Lung microvascular endothelial cell (primary cell): Measurements from ENCODE around the gene FOXN3. TPM values are rescaled to one million over a fixed set of nuclear protein-coding genes. Genes with fewer than 3 reads are reported as not detected.
A peak's percentile ranks its signal among the peaks of the same experiment; 100 is the strongest.

Experiments
- DNase-seq, 2 donors: peaks; one replicate each; pipeline versions ENCODE4 v3.0.0 to v3.0.0-alpha.2; 2010; ENCODE audit warnings: low read depth in 2 of 2
- total RNA-seq: library from RNA; depleted of rRNA; stranded (reverse); fragments of >200 nt; gene quantifications from 2 replicates; pipeline ENCODE4 v1.2.1, GENCODE V29; 2014

FOXN3 gene
- total RNA-seq, 1 donor from 2014 or later: 37.9 TPM

DNA sequence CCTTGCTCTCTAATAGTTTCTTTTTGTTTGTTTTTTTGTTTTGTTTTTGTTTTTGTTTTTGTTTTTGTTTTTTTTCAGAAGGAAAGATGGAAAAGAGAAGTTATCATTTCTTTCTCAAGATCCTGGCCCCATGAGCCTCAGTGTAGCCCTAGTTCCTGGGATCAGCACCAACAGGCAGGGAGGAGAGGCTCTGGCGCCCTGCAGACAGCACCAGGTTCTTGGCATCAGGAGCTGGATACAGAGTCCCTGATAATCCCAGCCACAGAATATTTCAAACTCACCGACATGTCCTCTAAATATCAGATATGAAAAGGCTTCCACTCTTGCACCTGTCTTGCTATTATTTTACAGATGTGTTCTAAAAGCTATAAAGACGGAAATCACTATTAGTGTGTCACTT lies 52.7 kb downstream of the FOXN3 start:
- no peak for DNase-seq

DNA sequence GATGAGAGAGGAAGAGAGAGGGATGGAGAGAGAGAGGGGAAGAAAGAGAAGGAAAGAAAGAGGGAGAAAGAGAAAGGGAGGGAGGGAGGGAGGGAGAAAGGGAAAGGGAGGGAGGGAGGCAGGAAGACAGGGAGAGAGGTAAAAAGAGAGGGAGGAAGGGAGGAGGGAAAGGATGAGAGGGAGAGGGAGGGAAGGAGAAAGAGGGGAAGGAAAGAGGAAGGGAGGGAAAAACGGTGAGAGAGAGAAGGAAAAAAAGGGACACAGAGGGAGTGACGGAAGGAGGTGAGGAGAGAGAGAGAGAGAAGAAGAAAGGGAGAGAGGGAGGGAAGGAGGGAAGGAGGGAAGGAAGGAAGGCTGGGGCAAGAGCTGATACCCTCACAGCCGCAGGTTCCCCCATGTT lies 56.8 kb downstream of the FOXN3 start:
- no peak for DNase-seq

DNA sequence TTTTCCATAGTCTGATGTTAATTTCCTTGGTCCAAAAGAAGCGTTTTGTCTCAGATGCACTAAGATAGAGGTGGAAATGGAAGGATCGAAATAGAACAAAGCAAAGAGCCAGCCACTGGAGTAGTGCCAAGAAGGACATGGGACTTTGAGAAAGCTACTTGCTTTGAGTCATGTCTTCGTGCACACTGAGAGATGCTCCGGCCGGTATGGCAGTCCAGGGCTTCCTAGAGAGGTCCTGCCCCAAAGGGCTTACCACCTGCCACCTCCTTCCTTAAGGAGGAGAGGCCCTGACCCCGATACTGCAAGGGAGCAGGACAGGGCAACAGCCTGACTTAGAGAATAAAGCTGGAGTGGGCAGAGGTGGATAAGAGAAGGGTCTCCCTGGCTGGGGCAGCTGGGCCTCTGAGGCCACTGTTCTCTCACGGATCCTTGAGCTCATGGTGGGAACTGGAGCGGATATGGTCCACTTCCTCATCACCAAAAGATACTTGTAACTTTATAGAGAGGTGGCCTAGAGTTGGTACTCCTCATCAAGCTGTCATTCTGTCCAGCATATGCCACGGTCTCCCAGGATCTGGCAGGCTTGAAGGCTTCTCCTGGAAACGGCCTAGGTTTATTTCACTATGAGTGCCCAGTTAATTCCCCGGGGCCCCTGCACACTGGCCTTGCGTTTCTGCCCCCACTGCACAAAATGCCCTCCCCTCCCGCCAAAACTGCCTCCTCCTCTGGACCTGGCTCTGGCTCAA lies 57.4 kb downstream of the FOXN3 start:
- DNase-seq: peak in 1 of 2 donors; percentile 32

DNA sequence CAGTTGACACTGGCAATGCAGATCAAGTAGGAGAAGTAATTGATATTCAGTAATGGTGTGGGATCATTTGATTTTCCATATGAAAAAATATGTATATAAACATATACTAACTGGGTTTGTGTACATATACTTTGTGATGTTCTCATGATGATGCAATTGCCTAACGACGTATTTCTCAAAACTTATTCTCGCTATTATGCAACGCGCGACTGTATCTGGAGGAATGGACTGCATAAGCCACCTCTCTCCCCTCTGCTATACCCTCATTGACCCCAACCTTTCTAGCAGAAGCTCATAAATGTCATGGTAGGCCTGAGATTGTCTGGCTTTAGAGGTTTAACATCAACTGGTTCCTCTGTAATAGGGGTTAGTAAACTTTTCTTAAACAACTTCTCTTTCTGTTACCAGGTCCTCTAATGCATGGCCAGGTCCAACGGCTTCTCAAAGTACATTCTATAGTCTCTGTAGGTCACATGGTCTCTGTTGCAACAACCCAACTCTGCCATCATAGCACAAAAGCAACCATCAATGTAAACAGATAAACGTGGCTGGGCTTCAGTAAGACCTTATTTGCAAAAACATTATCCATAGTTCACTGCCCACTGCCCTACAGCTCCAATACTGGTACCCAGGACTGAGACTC lies 59.3 kb downstream of the FOXN3 start:
- DNase-seq: no peak

DNA sequence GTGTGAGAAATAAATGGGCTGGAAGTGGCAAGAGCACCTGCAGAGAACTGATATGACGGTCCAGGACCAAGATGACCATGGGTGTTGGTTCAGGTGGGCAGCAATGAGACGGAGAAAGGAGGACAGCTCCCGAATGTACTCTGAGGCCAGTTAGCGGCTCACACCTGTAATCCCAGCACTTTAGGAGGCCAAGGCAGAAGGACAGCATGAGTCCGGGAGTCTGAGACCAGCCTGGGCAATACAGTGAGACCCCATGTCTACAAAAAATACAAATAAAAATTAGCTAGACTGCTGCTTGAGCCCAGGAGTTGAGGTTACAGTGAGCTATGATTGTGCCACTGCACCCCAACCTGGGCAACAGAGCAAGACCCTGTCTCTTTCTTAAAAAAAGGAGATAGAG lies 60.1 kb downstream of the FOXN3 start:
- DNase-seq: no peak

DNA sequence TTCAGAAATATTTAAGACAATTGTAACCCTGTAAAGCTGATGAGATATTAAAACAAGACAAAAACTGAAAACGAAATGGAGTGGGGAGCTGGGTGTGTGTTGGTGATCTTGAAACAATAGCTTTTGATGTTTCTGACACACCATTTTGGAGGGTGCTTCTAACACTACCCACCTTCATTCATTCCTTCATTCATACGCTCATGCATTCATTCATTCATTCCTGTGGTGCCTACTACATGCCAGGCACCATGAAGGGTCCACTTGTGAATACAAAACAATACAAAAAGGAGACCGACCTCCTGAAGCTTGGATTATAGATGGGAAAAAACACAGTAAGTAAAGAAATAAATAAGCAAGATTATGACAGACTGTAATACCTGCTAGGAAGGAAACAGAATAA lies 60.5 kb downstream of the FOXN3 start:
- DNase-seq: no peak

DNA sequence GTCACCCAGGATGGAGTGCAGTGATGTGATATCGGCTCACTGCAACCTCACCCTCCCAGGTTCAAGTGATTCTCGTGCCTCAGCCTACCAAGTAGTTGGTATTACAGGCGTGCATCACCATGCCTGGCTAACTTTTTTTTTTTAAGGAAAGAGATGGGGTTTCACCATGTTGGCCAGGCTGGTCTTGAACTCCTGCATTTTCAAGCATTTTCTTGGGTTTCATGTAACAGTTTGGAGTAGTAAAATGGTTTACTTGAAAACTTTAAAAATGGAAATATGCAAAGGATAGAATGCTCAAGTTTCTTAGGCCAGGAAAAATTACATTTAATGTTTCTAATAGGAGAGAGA lies 63.3 kb downstream of the FOXN3 start:
- no peak for DNase-seq

DNA sequence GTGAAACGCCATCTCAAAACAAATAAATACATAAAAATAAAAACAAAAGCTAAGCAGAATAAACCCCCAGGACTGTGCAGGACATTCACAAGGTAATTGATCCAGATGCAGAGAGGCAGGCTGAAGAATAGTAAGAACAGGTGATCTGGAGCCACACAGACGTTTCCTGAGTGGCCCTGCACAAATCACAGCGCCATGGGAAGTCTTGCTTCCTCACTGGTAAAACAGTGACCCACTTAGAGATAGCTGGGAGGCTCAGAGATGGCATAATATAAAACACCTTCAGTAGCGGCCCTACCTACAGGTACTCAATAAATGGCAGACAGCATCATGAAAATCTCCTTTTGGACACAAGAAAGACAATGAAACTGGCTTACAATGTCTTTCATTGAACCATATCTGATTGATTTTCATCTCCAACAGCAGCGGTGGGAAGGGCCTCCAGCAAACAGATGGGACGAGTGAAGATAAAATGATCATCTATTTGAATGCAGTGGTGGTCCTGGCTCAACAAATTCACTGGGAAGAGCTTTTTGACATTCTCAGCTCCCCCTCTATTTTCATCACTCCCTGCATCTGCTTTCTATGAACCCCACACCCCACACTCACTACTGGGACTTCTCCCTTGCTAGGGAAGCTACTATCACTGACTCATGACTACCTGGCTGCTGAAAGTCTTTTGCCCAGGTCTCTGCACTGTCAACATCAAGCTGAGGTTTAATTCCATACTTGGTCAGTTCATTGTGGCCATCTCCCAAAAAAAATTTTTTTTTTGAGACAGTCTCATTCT lies 63.9 kb downstream of the FOXN3 start:
- no peak for DNase-seq

DNA sequence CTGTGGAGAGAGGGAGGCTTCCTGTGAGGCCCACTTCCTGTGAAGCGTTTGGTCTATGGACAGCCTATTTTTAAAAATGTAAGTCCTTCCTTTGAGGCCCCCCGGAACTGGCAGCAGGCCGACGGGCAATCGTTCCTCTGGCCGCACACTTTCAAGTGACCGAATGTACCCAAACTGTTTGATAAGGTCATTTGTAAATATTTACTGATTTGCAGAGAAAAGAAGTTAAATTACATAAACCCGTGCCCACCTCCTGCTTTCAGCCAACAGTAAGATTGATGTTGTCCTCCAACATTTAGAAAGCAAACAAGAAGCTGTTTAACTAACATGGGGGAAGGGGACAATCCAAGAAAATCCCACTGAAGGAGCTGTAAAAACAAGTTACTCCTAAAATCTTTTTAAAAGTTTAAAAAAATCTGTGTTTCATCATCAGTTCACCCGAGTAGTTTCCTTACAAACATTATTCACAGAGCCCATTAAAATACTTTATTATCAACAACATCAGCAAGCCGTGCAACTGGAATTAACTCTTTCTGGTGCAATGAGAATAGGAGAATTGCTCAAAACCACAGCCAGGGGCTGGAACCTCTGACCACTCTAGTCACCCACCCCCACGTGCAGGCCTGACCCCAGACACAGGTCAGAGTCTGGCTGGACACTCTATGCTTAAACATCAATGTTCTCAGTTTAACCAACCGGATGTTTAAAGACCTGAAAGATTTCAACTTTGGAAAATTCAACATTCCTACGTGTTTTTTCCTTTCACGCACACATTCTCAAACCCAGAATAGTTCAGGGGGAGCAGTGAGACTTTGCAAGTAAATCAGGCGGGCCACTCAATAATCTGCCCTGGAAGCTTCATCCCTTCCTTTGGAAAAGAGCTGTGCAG lies 65.3 kb downstream of the FOXN3 start:
- peak; percentile 26 to 85 for DNase-seq

DNA sequence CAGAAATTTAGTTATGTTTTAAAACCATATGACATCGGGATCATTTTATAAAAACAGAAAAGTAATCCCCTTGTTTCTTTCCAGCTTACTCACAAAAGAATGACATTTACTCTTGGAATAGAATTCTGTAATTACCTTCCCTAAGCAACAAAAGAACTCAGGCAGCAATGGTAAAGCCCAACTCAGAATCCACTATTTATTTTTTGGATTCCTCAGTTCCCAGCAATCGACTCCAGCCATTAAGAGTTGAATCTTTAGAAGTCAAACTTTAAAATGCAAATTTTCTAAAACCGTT lies 65.9 kb downstream of the FOXN3 start:
- no peak for DNase-seq

DNA sequence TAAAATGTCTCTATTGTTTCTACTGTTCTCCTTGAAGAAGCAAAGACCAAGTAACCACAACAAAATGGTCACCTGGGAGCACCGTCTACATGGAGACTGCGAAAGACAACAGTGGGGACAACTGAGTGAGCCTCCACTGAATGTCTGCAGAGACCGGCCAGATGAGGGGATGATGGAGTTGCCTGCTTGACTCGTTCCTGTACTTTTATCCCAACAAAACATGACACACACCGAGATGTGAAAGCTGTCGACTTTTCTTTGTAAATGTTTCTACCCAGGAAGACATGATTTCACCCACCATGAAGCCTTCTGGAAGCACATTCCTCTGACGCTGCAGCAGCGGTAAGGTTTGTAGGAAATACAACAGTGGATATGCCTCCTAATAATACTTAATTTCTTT lies 66.9 kb downstream of the FOXN3 start:
- DNase-seq: no peak

DNA sequence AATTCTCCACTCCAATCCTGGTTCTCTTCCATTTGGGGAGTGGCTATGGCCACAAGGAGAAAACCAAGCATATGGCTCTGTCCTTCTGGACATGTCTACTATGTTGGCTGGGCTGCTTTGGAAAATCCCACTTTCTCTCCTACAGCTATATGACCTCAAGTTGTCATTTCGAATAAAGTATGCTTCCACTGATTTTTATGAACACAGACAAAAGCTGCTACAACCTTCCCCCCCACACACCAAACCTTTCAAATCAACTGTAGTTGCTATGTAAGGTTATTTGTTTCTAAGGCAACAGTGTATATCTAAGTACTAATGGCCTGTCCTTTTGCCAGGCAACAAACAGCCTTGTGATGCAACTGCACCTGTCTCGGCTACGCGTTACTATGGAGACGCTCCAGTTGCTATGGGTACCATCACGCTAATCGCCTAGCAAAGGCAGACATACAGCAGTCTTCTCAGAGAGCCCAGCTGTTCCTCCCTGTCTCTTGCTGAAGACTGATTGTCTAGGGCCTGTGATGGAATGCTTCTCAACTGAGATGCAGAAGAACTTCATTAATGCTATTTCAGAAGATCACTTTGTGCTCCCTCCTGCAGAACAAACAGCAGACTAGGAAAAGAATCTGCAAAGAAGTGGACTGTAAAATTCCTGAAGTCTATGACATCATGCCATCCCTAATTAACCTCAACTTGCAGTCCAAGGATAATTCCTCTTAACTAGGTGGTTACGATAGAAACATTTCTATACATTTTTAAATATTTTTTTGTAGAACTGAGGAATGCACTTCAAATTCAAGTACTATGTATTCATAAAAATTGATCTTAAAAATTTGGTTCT lies 67.6 kb downstream of the FOXN3 start:
- DNase-seq: peak; percentile 25 to 46

DNA sequence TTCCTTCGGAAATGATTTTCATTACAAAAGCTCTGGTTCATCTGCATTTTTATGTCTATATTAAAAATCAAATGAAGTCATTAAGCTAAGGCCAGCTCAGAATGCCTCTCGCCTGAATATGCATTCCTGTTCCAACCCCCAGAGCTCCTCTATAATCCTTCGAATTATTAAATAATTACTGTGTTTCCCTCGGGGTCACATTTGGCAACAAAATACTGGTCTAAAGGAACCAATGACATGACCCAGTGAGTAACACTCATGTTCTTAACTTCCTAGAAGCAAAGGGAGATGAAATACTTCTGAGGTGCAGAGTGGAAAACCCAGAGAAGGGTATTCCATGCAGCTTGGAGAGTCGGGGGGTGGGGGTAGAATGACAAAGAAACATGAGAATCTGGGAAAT lies 68.3 kb downstream of the FOXN3 start:
- DNase-seq: no peak

DNA sequence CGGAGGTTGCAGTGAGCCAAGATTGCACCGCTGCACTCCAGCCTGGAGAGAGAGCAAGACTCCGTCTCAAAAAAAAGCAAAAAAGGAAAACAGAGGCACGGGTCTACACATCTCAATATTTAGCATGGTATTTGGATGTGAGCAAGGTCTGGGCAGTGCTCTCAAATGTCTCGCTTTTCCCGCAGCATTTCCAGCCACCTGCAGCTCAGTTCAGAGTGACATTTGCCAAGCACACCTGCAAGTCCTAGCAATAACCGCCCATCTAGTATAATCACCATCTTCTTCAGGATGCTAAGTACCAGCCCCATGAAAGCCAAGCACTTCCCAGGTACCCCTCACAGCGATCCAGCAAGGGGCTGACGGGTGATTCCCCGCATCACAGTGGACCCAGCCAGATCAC lies 69.1 kb downstream of the FOXN3 start:
- DNase-seq: no peak

DNA sequence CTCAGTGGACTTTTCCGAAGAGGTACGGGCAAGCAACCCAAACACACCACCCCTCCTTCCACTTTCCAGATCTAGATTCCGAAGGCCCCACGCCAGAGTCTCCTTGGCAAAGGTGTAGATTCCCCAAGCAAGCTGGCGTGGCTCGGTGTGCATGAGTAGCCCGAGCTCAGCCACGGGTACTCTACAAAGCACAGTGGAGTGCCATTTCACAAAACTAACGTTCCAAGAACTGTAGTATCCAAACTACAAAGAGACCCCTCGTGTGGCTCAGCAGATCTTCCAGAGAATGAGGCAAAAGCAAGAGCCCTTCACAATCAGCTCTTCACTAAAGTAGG lies 72.1 kb downstream of the FOXN3 start:
- DNase-seq: no peak

DNA sequence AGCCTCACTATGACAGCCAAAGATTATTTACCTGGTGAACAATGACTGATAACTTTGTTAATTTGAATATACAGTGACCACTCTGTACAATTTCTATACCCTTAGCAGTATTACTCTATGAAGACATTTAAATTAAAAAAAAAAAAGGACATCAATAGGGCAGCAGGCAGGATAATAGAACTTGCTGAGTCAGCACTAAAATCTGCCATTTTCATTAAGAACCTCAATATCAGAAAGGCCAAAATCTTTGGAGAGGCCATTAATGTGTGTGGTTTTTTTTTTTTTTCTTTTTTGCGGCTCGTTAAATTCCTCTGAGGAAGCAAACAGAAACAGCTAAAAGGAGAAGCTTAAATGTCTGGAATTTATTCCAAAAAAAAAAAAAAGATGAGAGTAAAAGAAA lies 73.7 kb downstream of the FOXN3 start:
- no peak for DNase-seq

DNA sequence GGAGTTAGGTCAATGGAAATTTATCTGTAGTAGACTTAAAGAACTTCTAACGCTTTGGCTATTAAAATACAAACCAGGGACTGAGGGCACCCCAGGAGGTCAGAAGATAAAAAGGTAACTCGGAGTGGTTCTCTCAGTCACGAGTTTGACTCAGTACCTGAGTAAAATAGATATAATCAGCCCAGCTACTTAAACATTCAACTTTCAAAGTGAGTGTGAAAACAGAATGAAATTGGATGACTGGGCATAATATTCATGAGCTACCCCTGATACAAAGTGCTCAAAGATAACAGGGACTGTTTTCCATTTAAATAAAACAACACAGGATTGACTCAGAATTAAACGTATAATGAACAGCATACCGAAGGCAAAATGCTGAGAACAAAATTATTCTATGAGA lies 75.0 kb downstream of the FOXN3 start:
- DNase-seq: no peak

DNA sequence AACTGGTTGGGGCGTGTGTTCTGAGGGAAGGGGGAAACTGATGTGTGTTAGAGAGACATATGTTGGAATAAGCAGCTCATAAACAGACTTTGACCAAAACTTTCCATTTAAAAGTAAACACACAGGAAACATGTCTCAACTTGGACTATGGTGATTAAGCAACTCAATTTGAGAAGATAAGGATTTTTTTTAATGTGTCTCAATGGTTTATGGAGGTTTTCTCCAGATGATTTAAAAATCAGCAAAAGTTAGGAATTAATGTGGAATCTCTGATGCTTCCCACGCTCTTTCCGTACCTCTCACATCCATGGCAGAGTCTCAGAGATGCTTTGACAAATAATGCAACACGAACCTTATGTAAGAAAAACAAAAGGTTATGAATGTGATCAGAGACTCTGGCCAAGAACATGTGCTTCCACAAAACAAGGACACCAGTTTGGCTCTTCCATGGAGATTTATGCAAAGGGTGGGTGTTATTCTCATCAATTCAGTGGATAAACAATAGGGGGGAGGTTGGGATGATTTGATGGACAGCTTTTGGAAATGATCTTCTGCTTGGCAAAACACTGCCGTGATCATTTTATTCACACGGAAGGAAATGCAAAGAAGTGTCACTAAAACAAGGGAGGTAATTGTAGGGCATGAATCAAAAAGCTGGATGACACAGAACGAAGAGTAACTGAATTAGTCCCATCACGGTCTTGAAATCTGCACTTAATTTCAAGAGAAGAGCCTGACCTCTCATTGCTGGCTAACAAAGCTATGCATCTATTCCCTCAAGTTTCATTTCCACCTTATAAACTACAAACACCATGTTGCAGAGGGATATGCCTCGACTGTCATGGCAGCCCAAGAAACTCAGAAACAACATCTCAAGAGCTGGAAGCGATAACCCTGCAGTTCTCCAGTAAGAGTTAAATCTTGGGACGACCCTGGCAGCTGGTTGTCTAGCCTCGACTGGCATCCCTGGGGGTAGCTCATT lies 76.5 kb downstream of the FOXN3 start:
- DNase-seq: peak; percentile 11 to 14

DNA sequence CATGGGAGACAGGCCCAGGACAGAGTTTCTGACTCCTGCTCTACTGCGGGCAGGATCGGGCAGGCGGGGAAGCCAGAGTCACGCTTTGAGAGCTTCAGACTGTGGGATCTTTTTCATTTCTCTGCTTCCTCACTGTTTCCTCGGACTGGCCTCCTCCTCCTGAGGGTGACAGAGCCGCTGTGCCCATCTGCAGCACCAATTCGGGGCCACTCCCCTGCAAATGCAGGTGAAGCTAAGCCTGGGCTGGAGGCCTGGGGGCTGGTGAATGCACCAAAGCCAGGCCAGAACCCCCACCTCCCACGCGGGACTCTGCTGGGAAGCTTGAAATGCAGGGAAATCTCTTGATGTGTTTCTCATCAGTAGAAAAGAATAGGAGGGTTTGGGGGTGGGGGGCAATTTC lies 77.5 kb downstream of the FOXN3 start:
- DNase-seq: no peak

DNA sequence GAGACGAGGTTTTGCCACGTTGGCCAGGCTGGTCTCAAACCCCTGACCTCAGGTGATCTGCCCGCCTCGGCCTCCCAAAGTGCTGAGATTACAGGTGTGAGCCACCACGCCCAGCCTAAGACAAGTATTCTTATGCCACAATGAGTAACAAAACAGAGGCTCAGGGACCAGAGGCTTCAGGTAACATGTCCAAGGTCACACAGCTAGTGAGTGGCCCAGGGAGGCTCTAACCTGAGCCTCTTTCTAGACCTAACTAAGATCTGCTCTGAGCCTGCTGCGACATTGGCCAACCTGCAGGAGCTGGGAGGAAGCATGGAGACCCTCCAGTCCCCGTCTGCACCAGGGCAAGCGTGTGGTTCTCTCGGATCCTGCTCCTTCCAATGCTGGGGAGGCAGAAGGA lies 77.9 kb downstream of the FOXN3 start:
- no peak for DNase-seq
